ENCODE results near the gene ANAPC2. TPM values are rescaled to one million over a fixed set of nuclear protein-coding genes. Genes with fewer than 3 reads are reported as not detected.

The ANAPC2 gene, protein sequence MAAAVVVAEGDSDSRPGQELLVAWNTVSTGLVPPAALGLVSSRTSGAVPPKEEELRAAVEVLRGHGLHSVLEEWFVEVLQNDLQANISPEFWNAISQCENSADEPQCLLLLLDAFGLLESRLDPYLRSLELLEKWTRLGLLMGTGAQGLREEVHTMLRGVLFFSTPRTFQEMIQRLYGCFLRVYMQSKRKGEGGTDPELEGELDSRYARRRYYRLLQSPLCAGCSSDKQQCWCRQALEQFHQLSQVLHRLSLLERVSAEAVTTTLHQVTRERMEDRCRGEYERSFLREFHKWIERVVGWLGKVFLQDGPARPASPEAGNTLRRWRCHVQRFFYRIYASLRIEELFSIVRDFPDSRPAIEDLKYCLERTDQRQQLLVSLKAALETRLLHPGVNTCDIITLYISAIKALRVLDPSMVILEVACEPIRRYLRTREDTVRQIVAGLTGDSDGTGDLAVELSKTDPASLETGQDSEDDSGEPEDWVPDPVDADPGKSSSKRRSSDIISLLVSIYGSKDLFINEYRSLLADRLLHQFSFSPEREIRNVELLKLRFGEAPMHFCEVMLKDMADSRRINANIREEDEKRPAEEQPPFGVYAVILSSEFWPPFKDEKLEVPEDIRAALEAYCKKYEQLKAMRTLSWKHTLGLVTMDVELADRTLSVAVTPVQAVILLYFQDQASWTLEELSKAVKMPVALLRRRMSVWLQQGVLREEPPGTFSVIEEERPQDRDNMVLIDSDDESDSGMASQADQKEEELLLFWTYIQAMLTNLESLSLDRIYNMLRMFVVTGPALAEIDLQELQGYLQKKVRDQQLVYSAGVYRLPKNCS
- 22.7 and 24.6 TPM in 2 replicates for total RNA-seq

GRCh38 chr9:137188490-137189296 is at the start of gene ANAPC2, which contains the start of gene SSNA1:
Gene ANAPC2 (minus strand): TSS chr9:137188560. CDS start chr9:137188532, 28 bp downstream.
Gene SSNA1 (plus strand): TSS chr9:137188676. CDS start chr9:137188727, 51 bp downstream.

DNA sequence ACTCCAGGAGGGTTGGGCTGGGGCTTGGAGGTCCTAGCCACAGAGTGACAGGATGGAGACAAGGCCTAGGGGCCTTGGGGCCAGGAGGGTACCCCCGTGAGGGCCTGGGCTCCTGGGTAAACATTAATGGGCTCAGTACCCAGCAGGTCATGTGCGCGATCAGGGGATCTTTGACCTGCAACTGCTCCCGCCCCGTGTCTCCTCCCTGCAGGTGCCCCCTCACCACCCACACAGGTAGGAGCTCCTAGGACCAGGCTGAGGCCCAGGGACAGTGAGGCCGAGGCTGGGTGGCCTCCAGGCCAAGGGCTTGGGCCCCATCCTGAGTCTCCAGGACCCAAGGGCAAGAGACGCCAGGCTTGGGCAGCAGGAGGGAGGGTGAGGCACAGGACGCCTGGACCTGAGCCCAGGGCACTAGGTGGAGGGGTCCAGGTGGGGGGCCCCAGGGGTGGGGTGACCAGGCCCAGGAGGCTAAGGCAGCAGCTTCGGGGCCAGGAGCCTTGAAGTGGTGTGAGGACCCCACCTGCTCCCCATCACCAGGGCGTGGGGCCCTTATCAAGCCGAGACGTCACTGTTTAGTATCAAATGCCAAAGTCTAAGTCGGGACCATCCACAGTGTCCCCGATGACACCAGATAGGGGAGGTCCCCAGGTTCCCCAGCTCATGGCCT is 42.5 kb upstream of the ANAPC2 start, which contains the start of gene SLC34A3:
SLC34A3 (plus strand) TSS at position 197 of the 667 bp plus-strand sequence. CDS start 802 bp downstream, outside the sequence.

DNA sequence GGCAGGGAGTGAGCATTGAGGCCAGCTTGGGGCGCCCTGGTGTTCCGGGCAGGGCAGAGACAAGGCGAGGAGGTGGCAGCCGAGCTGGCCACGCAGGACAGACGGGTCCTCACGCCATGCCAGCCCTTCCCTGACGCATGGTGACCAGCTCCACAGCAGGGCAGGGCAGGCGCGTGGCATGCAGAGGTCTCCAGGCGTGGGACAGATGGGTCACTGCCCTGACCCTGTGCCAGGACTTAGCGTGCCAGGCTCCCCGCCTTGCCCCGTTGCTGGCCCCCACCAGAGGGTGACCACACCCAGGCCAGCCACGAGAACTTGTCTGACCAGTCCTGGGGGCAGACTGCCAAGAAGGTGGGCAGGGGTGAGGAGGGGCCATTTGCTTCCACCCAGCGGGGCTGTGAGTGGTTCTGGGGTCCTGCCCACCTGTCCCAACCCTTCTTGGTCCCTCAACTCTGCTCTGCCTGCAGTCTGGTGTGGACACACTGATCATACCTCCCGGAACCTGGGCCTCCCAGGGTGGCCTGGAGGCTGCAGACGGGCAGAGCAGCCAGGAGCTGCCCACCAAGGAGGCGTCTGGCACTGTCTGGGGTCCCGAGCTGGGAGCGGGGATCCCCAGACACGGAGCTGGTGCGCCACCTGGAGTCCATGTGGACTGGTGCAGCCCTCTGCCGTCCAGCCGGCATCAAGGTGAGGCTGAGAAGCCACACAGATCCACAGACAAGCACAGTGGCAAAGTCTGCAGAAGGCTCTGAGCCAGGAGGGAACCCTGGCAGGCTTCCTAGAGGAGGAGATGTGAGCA is 38.9 kb upstream of the ANAPC2 start, which contains the start of gene RNF224:
RNF224 (plus strand) TSS at position 449 of the 799 bp plus-strand sequence. CDS start 834 bp downstream, outside the sequence.

DNA sequence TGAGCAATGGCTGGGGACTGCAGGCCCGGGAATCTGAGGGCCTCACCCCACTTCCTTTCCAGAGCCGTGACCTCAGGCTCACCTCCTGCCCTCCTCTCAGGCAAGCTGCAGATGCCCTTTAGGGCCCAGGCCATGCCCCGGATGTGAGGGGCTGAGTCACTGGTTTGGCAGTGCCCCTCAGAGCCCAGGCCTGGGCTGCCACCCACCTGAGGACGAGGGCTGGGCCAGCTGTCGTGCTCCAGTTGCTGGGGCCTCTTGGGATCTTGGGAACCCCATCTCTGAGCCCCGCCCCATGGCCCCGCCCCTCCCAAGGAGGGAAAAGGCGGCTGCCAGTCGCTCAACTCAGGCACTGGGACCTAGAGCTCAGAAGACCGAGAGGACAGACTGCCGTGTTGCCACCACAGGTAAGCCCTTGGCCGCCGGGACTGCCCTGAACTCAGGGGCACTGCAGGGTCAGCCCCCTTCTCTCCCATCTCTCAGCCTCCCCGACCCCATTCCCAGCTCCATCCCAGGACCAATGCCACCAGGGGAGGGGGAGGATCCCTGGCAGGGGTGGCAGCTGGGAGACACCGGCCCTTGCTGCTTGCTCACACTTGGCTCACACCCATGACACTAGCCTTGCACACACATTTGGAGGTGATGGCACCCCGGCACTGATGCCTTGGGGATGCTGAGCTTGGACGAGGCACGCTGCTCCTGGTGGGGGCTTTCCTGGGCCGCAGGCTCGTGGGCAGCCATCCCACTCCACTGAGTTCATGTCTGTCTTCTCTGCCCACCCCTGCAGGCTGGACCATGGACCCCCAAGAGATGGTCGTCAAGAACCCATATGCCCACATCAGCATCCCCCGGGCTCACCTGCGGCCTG is 36.7 kb upstream of the ANAPC2 start, which contains the start of gene CYSRT1:
CYSRT1 (plus strand) TSS at position 345 of the 865 bp plus-strand sequence; CDS start at position 793, 448 bp downstream.

DNA sequence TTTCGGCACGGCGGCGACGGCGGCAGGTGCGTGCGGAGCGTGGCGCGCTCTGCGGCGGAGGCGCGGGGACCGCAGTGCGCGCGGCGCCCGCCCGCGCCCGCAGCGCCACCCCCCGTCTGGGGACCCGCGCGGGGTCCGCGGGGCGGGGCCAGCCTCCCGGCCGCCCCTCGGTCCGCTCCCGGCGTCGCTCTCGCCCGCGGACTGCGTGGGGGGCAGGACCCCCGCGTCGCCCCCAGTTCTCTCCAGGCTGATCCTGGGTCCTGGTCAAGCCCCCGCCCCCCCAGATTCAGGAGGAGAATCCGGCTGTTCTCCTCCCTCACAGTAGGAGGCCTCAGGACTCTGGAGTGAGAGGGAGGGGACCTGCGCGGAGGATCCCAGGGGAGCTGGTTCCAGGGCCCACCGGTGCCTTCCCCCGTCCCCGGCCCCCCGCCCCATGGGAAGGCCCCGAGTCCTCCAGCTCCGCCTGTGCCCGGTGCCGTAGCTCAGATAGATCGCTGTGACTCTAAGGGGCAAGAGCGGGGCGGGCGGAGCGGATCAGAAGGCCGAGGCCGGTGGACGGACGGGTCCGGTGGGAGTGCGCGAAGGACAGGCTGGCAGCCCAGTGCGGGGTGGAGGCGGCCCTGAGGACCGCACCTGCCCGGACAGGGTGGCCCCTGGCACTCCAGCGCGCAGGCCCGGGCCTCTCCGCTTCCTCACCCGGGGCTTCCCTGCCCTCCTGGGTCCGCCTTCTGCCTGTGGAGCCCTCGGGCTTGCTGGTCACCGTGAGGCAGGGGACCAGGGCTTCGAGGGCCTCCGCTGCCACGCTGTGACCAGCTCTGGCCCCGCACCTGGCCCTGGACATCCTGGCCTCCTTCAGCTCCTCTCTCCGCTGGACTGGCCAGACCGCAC is 34.1 kb upstream of the ANAPC2 start, which contains the start of gene RNF208:
RNF208 (minus strand) TSS at position 51 of the 888 bp plus-strand sequence. CDS start 1,028 bp downstream, outside the sequence.

GRCh38 chr9:137205126-137206069 is 17.0 kb upstream of the ANAPC2 start, which contains the start of the genes NDOR1 and TMEM203:
Gene NDOR1 (plus strand): TSS chr9:137205700. CDS start chr9:137205778, 78 bp downstream.
Gene TMEM203 (minus strand): TSS chr9:137205648. CDS start chr9:137205414, 234 bp downstream.

GRCh38 chr9:137200311-137201204 is 12.2 kb upstream of the ANAPC2 start, which contains the start of gene TPRN:
Gene TPRN (minus strand): TSS chr9:137200741. CDS start chr9:137200711, 30 bp downstream.

DNA sequence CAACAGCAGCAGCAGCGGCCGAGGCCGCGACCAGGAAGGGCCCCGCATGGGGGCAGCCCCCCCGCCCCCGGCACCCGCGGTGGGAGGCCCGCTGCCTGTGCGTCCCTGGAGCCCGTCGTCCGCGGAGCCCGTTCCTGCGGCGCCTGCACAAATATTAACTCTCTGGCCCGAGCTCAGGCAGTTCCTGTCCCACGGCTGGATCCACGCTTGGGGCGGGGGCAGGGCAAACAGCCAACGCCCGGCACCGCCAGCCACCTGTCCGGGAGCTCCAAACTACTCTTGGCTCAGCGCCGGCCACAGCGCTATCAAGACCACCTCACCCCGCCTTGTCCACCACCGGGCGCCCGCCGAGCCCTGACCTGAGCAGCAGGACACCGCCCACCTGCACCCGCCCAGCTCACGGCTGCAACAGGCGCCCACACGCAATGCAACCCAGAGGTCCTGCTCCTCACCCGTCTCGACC is 18.4 kb downstream of the ANAPC2 start, which contains the start of gene LRRC26:
LRRC26 (minus strand) TSS at position 156 of the 463 bp plus-strand sequence; CDS start at position 48, 108 bp downstream.

DNA sequence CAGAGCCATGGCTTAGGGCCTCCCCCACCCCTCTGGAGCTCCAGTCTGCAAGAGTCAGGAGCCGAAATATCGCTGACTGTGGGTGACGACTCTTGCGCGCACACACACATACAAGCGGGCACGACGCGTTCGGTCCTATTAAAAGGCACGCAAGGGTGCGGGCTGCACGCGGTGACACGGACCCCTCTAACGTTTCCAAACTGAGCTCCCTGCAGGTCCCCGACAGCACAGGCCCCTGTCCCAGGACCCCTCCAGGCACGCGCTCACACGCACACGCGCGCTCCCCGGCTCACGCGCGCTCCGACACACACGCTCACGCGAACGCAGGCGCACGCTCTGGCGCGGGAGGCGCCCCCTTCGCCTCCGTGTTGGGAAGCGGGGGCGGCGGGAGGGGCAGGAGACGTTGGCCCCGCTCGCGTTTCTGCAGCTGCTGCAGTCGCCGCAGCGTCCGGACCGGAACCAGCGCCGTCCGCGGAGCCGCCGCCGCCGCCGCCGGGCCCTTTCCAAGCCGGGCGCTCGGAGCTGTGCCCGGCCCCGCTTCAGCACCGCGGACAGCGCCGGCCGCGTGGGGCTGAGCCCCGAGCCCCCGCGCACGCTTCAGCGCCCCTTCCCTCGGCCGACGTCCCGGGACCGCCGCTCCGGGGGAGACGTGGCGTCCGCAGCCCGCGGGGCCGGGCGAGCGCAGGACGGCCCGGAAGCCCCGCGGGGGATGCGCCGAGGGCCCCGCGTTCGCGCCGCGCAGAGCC is 49.5 kb downstream of the ANAPC2 start, which contains the start of gene GRIN1:
GRIN1 (plus strand) TSS at position 433 of the 746 bp plus-strand sequence. CDS start 333 bp downstream, outside the sequence.

Other genes with a start within 250 kb of the ANAPC2 start
- gene FBXW5, start 243.8 kb downstream of the ANAPC2 start, total RNA-seq = 124 and 151 TPM in 2 replicates
- gene C8G, start 243.3 kb downstream of the ANAPC2 start, total RNA-seq = not detected in 2 replicates
- gene LCN12, start 236.3 kb downstream of the ANAPC2 start, total RNA-seq = not detected in 2 replicates
- gene PTGDS, start 211.1 kb downstream of the ANAPC2 start, total RNA-seq = 0.65 TPM in 1 of 2 replicates, not detected in the other
- gene LCNL1, start 205.6 kb downstream of the ANAPC2 start, total RNA-seq = not detected in 2 replicates
- 18.8 and 26.0 TPM in 2 replicates for gene PAXX, start 196.1 kb downstream of the ANAPC2 start, total RNA-seq
- 0.32 TPM in 1 of 2 replicates, not detected in the other for gene CLIC3, start 192.0 kb downstream of the ANAPC2 start, total RNA-seq
- 4.0 and 8.4 TPM in 2 replicates for gene ABCA2, start 160.3 kb downstream of the ANAPC2 start, total RNA-seq
- gene FUT7, start 156.5 kb downstream of the ANAPC2 start, total RNA-seq = not detected in 2 replicates
- gene NPDC1, start 142.4 kb downstream of the ANAPC2 start, total RNA-seq = 28.3 and 29.2 TPM in 2 replicates
- gene ENTPD2, start 134.5 kb downstream of the ANAPC2 start, total RNA-seq = not detected in 2 replicates
- gene SAPCD2, start 118.0 kb downstream of the ANAPC2 start, total RNA-seq = 15.3 and 19.3 TPM in 2 replicates
- gene UAP1L1, start 111.0 kb downstream of the ANAPC2 start, total RNA-seq = 6.2 and 15.8 TPM in 2 replicates
- gene MAN1B1, start 101.6 kb downstream of the ANAPC2 start, total RNA-seq = 57.0 and 64.3 TPM in 2 replicates
- 63.1 and 69.8 TPM in 2 replicates for gene DPP7, start 73.8 kb downstream of the ANAPC2 start, total RNA-seq
- gene GRIN1, start 49.4 kb downstream of the ANAPC2 start, total RNA-seq = under 0.01 TPM in 2 replicates
- not detected in 2 replicates for gene LRRC26, start 18.5 kb downstream of the ANAPC2 start, total RNA-seq
- not detected in 2 replicates for gene TMEM210, start 16.5 kb downstream of the ANAPC2 start, total RNA-seq
- 105 and 126 TPM in 2 replicates for gene SSNA1, start 116 bp upstream of the ANAPC2 start, total RNA-seq
- 4.6 and 5.5 TPM in 2 replicates for gene TPRN, start 12.2 kb upstream of the ANAPC2 start, total RNA-seq
- gene TMEM203, start 17.1 kb upstream of the ANAPC2 start, total RNA-seq = 30.9 and 34.1 TPM in 2 replicates
- 3.6 TPM in 2 replicates for gene NDOR1, start 17.1 kb upstream of the ANAPC2 start, total RNA-seq
- 0.32 TPM in 1 of 2 replicates, not detected in the other for gene RNF208, start 33.7 kb upstream of the ANAPC2 start, total RNA-seq
- gene CYSRT1, start 36.6 kb upstream of the ANAPC2 start, total RNA-seq = 0.32 TPM in 1 of 2 replicates, not detected in the other
- not detected in 2 replicates for gene RNF224, start 38.9 kb upstream of the ANAPC2 start, total RNA-seq
- gene SLC34A3, start 42.3 kb upstream of the ANAPC2 start, total RNA-seq = not detected in 2 replicates
- gene TUBB4B, start 52.7 kb upstream of the ANAPC2 start, total RNA-seq = 222 and 249 TPM in 2 replicates
- not detected in 2 replicates for gene STPG3, start 62.7 kb upstream of the ANAPC2 start, total RNA-seq
- 61.4 and 67.0 TPM in 2 replicates for gene NELFB, start 66.8 kb upstream of the ANAPC2 start, total RNA-seq
- 29.3 and 39.0 TPM in 2 replicates for gene TOR4A, start 89.2 kb upstream of the ANAPC2 start, total RNA-seq
- gene NRARP, start 113.7 kb upstream of the ANAPC2 start, total RNA-seq = 25.1 and 46.1 TPM in 2 replicates
- gene EXD3, start 234.6 kb upstream of the ANAPC2 start, total RNA-seq = 18.8 and 22.0 TPM in 2 replicates
- gene NOXA1, start 234.8 kb upstream of the ANAPC2 start, total RNA-seq = 0.46 and 0.65 TPM in 2 replicates